ENCODE data around the gene KIAA2012. TPM values are rescaled to one million over a fixed set of nuclear protein-coding genes. Genes with fewer than 3 reads are reported as not detected.

KIAA2012 gene
- polyA plus RNA-seq, 3 donors = not detected

DNA sequence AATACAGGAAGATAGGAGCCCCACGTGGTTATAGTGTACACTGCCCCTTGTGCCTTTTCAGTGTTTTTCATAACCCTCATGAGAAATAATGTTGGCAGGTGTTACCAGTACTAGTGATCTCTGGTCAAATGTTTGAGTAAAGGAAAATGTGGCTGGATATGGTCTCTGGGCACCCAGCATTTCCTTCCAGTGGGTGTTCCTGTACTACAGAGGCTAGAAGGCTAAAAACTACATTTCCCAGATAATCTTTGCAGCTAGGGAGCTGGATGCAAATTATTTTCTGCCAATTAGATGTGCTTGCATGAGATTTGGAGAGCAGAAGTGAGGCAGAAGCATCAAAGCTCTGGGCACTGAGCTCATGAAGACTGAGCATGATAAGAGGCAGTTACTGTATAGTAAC is 45.1 kb downstream of the KIAA2012 start:
- intact Hi-C loops (cut with micrococcal nuclease) = no loop called here
- no peak overlapping the region for H2AFZ ChIP-seq (ENCODE audit: insufficient read depth, low read depth, low read length, poor library complexity, severe bottlenecking)
- peaks cover 0 to 11% (median 8%) of the 10 kb centered on the region in 7 donors for H3K9me3 Mint-ChIP-seq

DNA sequence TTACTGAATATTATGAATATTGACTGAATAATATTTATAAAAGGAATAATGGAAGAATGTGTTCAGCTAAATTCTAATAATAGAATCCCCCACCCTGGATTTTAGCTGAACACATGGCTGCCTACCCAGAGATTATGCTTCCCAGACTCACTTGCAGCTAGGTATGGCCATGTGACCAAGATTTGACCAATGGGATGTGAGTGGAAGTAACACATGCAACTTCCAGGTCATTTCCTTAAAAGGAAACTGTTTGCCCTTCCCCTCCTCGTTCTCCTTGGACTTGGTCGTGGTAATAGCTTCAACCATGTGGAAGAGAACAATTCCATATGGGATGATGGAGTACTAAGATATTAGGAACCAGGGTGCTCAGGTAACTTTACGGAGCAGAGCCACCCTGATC is 47.8 kb downstream of the KIAA2012 start:
- Histone ChIP-seq H2AFZ (ENCODE audit: insufficient read depth, low read depth, low read length, poor library complexity, severe bottlenecking) (no peak overlapping the region), H3K4me2 (replicated peaks; ENCODE audit: extremely low read depth, low read length, poor library complexity, severe bottlenecking) (no peak overlapping the region), H3K9me3 (replicated peaks in 1 of 2; ENCODE audit: control insufficient read depth in 1 of 2, insufficient read depth in 1 of 2, low read length in 2 of 2) (peaks cover 0 to 14% of the 10 kb centered on the region in 2 donors), H3K79me2 (ENCODE audit: insufficient read depth, low read length) (no peaks in the 10 kb centered on the region), H3K27me3 (ENCODE audit: control insufficient read depth in 2 of 2, insufficient read depth in 2 of 2, low read length in 2 of 2) (no peaks in the 10 kb centered on the region), H3K4me3 (replicated peaks in 1 of 3; ENCODE audit: low read depth in 2 of 3, low read length in 3 of 3) (no peak overlapping the region), H3K27ac (ENCODE audit: low read depth in 1 of 2, low read length in 2 of 2) (no peak overlapping the region), H4K20me1 (ENCODE audit: insufficient read depth, low read length) (no peaks in the 10 kb centered on the region), H3K36me3 (replicated peaks in 1 of 2; ENCODE audit: control insufficient read depth in 1 of 2, insufficient read depth in 2 of 2, low read length in 2 of 2) (no peaks in the 10 kb centered on the region), H3K9ac (ENCODE audit: insufficient read depth, low read length, poor library complexity, severe bottlenecking) (no peak overlapping the region), H3K4me1 (ENCODE audit: control insufficient read depth in 1 of 2, insufficient read depth in 2 of 2, low read length in 2 of 2) (peaks cover 11 to 16% of the 10 kb centered on the region in 2 donors)
- TF ChIP-seq, protein P1, sequence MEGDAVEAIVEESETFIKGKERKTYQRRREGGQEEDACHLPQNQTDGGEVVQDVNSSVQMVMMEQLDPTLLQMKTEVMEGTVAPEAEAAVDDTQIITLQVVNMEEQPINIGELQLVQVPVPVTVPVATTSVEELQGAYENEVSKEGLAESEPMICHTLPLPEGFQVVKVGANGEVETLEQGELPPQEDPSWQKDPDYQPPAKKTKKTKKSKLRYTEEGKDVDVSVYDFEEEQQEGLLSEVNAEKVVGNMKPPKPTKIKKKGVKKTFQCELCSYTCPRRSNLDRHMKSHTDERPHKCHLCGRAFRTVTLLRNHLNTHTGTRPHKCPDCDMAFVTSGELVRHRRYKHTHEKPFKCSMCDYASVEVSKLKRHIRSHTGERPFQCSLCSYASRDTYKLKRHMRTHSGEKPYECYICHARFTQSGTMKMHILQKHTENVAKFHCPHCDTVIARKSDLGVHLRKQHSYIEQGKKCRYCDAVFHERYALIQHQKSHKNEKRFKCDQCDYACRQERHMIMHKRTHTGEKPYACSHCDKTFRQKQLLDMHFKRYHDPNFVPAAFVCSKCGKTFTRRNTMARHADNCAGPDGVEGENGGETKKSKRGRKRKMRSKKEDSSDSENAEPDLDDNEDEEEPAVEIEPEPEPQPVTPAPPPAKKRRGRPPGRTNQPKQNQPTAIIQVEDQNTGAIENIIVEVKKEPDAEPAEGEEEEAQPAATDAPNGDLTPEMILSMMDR (IDR thresholded peaks at IDR 0.05) = no peak
- no peak overlapping the region for H3K27ac Mint-ChIP-seq
- peaks cover 13% of the 10 kb centered on the region for H3K4me1 Mint-ChIP-seq
- no peak overlapping the region for H3K4me3 Mint-ChIP-seq
- intact Hi-C loops (cut with micrococcal nuclease) = no loop called here
- H3K9me3 Mint-ChIP-seq = peaks cover 0 to 11% (median 8%) of the 10 kb centered on the region in 7 donors
- 100% methylated on average over 1 of the region's 3 CpGs for WGBS (ENCODE audit: insufficient coverage)
- peaks cover 0 to 5% (median 1%) of the 10 kb centered on the region in 3 donors for H3K27me3 Mint-ChIP-seq (ENCODE audit: low read depth in 3 of 3)
- no peak for DNase-seq
- peaks cover 0 to 4% of the 10 kb centered on the region in 2 donors for H3K36me3 Mint-ChIP-seq

More for the DNA sequence above, 45.1 kb downstream of the KIAA2012 start:
- Mint-ChIP-seq H3K27ac (no peak overlapping the region), H3K27me3 (ENCODE audit: low read depth in 3 of 3) (peaks cover 1 to 8% (median 1%) of the 10 kb centered on the region in 3 donors), H3K4me3 (no peak overlapping the region), H3K4me1 (peaks cover 29% of the 10 kb centered on the region), H3K36me3 (peaks cover 0 to 4% of the 10 kb centered on the region in 2 donors)
- H3K79me2 ChIP-seq (ENCODE audit: insufficient read depth, low read length) = no peaks in the 10 kb centered on the region
- no peaks in the 10 kb centered on the region for H3K36me3 ChIP-seq (replicated peaks in 1 of 2; ENCODE audit: control insufficient read depth in 1 of 2, insufficient read depth in 2 of 2, low read length in 2 of 2)
- no peak for DNase-seq
- TF ChIP-seq, protein P1 (IDR thresholded peaks at IDR 0.05) = no peak
- H3K27me3 ChIP-seq (ENCODE audit: control insufficient read depth in 2 of 2, insufficient read depth in 2 of 2, low read length in 2 of 2) = no peaks in the 10 kb centered on the region
- H3K9ac ChIP-seq (ENCODE audit: insufficient read depth, low read length, poor library complexity, severe bottlenecking) = no peak overlapping the region
- H3K27ac ChIP-seq (ENCODE audit: low read depth in 1 of 2, low read length in 2 of 2) = no peak overlapping the region
- no peak overlapping the region for H3K4me2 ChIP-seq (replicated peaks; ENCODE audit: extremely low read depth, low read length, poor library complexity, severe bottlenecking)
- H3K4me3 ChIP-seq (replicated peaks in 1 of 3; ENCODE audit: low read depth in 2 of 3, low read length in 3 of 3) = no peak overlapping the region
- H3K9me3 ChIP-seq (replicated peaks in 1 of 2; ENCODE audit: control insufficient read depth in 1 of 2, insufficient read depth in 1 of 2, low read length in 2 of 2) = peaks cover 0 to 14% of the 10 kb centered on the region in 2 donors
- no peaks in the 10 kb centered on the region for H4K20me1 ChIP-seq (ENCODE audit: insufficient read depth, low read length)
- H3K4me1 ChIP-seq (ENCODE audit: control insufficient read depth in 1 of 2, insufficient read depth in 2 of 2, low read length in 2 of 2) = peaks cover 27 to 30% of the 10 kb centered on the region in 2 donors
- no CpG with 5 or more reads among the region's 1 CpG for WGBS (ENCODE audit: insufficient coverage)

Data from CD14-positive monocyte (primary cell).